Frontal cortex (tissue), 4 donors: ENCODE data around the gene ALX3. TPM values are rescaled to one million over a fixed set of nuclear protein-coding genes. Genes with fewer than 3 reads are reported as not detected.
A peak's percentile ranks its signal among the peaks of the same experiment; 100 is the strongest.

Experiments used
- DNase-seq, 2 donors: peaks; one replicate each; pipeline ENCODE4 v3.0.0; 2012; ENCODE audit warnings: low spot score in 2 of 2
- FAIRE-seq: peaks from 2 replicates; lab custom pipeline; 2012; peaks lifted over from hg19 to GRCh38; lab: Jason Lieb, UNC
- total RNA-seq: library from RNA; depleted of rRNA; stranded (reverse); fragments of >200 nt; gene quantifications from one replicate; pipeline ENCODE4 v1.2.3, GENCODE V29; 2014
- donor health status: control.
- donor health status: control.
- donor health status: control.

The ALX3 gene
- total RNA-seq, 1 donor from 2014 or later: 0.41 TPM

- DNase-seq (peak in 1 of 2 donors; percentile 30), FAIRE-seq (no peak)
These were observed 58.9 kb downstream of the ALX3 start for GRCh38 chr1:110011527-110012041.

Other genes starting within 250 kb of the ALX3 start
- gene CSF1, start 159.8 kb downstream of the ALX3 start, total RNA-seq: 1.6 TPM
- gene AHCYL1, start 85.9 kb downstream of the ALX3 start, total RNA-seq: 21.2 TPM
- 98.2 TPM for gene STRIP1, start 36.0 kb downstream of the ALX3 start, total RNA-seq
- gene UBL4B, start 41.8 kb upstream of the ALX3 start, total RNA-seq: 0.41 TPM
- 16.7 TPM for gene SLC6A17, start 79.8 kb upstream of the ALX3 start, total RNA-seq
- gene KCNC4, start 139.6 kb upstream of the ALX3 start, total RNA-seq: 2.4 TPM